WERI-Rb-1 (cell line): Measurements from ENCODE around the gene UBE3C.
"Not testable (repeated sequence)": the region's sequence is repeated elsewhere in the genome, so short reads cannot be mapped to it uniquely, and the experiment has no call there.

Source experiments
- DNase-seq: peaks from one replicate; pipeline ENCODE4 v3.0.0-alpha.2; 2020
- H3K27ac ChIP-seq: fragments of 250-450 bp; sonication (Bioruptor Pico); 2 replicates; pipeline ENCODE4 v1.5.1; 2020; ENCODE audit warnings: mild to moderate bottlenecking, moderate library complexity
- H3K27me3 ChIP-seq: fragments of 250-450 bp; sonication (Bioruptor Pico); 2 replicates; pipeline ENCODE4 v1.5.1; 2021; ENCODE audit warnings: mild to moderate bottlenecking, low read depth, moderate library complexity; ENCODE audit not compliant: insufficient read depth, severe bottlenecking
- H3K36me3 ChIP-seq: fragments of 250-450 bp; sonication (Bioruptor Pico); 2 replicates; pipeline ENCODE4 v1.5.1; 2020; ENCODE audit warnings: mild to moderate bottlenecking, moderate library complexity
- H3K4me3 ChIP-seq: 2 replicates; pipeline ENCODE4 v1.5.1; 2011; ENCODE audit warnings: low read depth, mild to moderate bottlenecking, control low read depth, low read length
- H3K9me3 ChIP-seq: fragments of 250-450 bp; sonication (Bioruptor Pico); 2 replicates; pipeline ENCODE4 v1.5.1; 2021; ENCODE audit warnings: mild to moderate bottlenecking, moderate library complexity; ENCODE audit not compliant: severe bottlenecking
- TF ChIP-seq, protein P1 (sequence below): IDR thresholded peaks from 2 replicates; pipeline ENCODE4 v1.5.1; 2011; ENCODE audit warnings: low read depth, mild to moderate bottlenecking, control low read depth, inconsistent platforms, low read length

UBE3C gene

DNA sequence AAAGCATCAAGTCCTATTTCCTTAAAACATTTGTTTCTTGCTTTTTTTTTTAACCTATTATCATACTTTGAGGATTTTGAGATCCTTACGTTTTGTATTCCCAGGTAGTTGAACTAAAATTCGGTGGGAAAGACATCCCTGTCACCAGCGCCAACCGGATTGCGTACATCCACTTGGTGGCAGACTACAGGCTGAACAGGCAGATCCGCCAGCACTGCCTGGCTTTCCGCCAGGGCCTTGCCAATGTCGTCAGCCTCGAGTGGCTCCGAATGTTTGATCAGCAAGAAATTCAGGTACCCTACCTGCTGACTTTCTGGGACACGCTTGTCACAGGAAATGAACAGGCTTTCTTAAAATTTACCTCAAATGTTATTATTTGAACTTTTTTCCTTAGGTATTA, 115.1 kb downstream of the UBE3C start:
- DNase-seq, result no peak
- TF ChIP-seq, protein P1, sequence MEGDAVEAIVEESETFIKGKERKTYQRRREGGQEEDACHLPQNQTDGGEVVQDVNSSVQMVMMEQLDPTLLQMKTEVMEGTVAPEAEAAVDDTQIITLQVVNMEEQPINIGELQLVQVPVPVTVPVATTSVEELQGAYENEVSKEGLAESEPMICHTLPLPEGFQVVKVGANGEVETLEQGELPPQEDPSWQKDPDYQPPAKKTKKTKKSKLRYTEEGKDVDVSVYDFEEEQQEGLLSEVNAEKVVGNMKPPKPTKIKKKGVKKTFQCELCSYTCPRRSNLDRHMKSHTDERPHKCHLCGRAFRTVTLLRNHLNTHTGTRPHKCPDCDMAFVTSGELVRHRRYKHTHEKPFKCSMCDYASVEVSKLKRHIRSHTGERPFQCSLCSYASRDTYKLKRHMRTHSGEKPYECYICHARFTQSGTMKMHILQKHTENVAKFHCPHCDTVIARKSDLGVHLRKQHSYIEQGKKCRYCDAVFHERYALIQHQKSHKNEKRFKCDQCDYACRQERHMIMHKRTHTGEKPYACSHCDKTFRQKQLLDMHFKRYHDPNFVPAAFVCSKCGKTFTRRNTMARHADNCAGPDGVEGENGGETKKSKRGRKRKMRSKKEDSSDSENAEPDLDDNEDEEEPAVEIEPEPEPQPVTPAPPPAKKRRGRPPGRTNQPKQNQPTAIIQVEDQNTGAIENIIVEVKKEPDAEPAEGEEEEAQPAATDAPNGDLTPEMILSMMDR, result no peak
- no peak overlapping the region for H3K27ac ChIP-seq
- no peaks in the 10 kb centered on the region for H3K9me3 ChIP-seq
- H3K27me3 ChIP-seq, result no peaks in the 10 kb centered on the region
- H3K36me3 ChIP-seq, result peaks cover 66% of the 10 kb centered on the region
- no peak overlapping the region for H3K4me3 ChIP-seq

DNA sequence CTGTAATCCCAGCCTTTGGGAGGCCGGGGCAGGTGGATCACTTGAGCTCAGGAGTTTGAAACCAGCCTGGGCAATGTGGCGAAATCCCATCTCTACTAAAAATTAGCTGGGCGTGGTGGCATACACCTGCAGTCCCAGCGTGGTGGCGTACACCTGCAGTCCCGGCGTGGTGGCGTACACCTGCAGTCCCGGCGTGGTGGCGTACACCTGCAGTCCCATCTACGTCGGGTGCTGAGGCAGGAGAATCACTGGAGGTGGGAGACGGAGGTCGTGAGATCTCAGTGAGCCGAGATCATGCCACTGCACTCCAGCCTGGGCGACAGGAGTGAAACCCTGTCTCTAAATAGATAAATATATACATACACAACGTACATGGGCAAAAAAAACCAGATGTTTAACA, 116.1 kb downstream of the UBE3C start:
- not testable (repeated sequence) for H3K27me3 ChIP-seq, H3K9me3 ChIP-seq, DNase-seq, H3K4me3 ChIP-seq, H3K27ac ChIP-seq
- peaks cover 64% of the 10 kb centered on the region for H3K36me3 ChIP-seq

DNA sequence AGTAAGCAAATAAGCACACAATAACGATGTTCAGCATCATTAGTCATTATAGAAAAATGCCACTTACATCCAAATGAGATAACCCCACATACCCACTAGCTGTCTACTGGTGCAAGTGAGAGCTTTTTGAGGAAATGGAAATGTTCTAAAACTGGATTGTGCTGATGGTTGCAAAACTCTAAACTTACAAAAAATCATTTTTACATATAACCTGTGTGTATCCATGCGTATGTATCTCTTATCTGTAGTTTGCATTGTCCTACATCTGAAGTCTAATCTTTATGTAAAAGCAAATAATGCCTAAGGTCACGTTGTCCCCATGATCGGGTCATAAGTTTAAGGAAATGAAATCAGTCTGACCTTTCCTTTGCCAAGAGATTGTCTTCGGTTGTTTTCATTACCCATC, 116.5 kb downstream of the UBE3C start:
- Histone ChIP-seq H3K4me3 (no peak overlapping the region), H3K27ac (no peak overlapping the region), H3K36me3 (peaks cover 62% of the 10 kb centered on the region), H3K27me3 (no peaks in the 10 kb centered on the region), H3K9me3 (no peaks in the 10 kb centered on the region)
- TF ChIP-seq, protein P1, result no peak
- DNase-seq, result no peak

DNA sequence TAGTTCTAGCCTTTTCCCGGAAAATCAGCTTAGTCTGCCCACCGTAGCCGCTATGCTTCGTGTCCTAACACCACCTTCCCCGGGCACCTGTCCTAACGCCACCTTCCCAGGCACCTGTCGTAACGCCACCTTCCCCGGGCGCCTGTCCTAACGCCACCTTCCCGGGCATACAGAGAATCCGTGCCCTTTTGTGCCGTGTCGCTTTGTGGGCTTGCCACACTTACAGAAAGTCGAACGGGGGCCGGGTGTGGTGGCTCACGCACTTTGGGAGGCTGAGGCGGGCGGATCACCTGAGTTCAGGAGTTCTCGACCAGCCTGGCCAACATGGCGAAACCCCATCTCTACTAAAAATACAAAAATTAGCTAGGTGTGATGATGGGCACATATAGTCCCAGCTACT, 124.4 kb downstream of the UBE3C start:
- no peak overlapping the region for H3K27ac ChIP-seq
- H3K36me3 ChIP-seq, result peaks cover 58% of the 10 kb centered on the region
- no peaks in the 10 kb centered on the region for H3K9me3 ChIP-seq
- H3K27me3 ChIP-seq, result no peaks in the 10 kb centered on the region
- H3K4me3 ChIP-seq, result no peak overlapping the region
- TF ChIP-seq, protein P1, result no peak
- no peak for DNase-seq

DNA sequence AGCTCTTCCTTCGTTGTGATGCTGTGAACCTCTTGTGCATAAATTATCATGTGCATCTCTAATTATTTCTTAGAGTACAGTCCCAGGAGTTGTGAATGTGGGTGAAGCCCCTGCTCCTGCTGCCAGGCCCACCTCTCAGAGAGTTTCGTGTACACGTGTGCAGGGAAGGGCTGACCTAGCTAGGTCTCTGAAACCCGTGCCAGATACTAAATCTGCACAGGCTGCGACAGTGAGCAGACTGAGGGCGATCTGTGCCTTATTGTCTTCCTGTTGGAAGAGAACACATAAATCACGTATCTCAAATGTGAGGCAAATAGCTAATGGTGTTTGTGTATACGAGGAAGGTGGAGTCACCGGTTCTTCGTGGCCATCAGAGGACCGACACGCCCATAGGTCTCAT, 126.3 kb downstream of the UBE3C start:
- peaks cover 54% of the 10 kb centered on the region for H3K36me3 ChIP-seq
- TF ChIP-seq, protein P1, result no peak
- no peaks in the 10 kb centered on the region for H3K9me3 ChIP-seq
- H3K27me3 ChIP-seq, result no peaks in the 10 kb centered on the region
- no peak overlapping the region for H3K4me3 ChIP-seq
- no peak overlapping the region for H3K27ac ChIP-seq
- no peak for DNase-seq

DNA sequence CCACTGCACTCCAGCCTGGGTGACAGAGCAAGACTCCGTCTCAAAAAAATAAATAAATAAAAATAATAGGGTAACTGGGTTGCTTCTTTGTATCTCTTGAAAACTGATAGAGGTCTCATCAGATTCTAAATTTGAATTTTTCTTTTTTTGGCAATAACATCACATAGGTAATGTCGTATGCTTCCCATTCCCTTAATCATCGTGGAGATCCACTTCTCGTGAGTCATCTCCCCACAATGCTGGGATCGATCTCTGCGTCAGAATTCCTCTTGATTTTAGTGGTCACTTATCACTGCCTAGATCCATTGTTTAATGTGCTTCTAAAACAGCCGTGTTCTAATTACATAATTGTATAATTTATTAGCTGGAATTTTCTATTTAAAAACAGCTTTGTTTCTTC, 127.5 kb downstream of the UBE3C start:
- peaks cover 59% of the 10 kb centered on the region for H3K36me3 ChIP-seq
- no peak overlapping the region for H3K27ac ChIP-seq
- no peaks in the 10 kb centered on the region for H3K9me3 ChIP-seq
- no peak overlapping the region for H3K4me3 ChIP-seq
- no peaks in the 10 kb centered on the region for H3K27me3 ChIP-seq
- DNase-seq, result no peak
- TF ChIP-seq, protein P1, result no peak
